Erythroblast (primary cell): ENCODE results near the gene DHRS1.

ENCODE experiments used
- GATA1 ChIP-seq: IDR thresholded peaks from 2 replicates; pipeline ENCODE4 v1.6.1; 2011; ENCODE audit warnings: low read depth, mild to moderate bottlenecking, control low read depth, low read length, moderate library complexity
- POLR2A ChIP-seq: IDR thresholded peaks from 2 replicates; pipeline ENCODE4 v1.6.1; 2011; ENCODE audit warnings: mild to moderate bottlenecking, low read length

DNA sequence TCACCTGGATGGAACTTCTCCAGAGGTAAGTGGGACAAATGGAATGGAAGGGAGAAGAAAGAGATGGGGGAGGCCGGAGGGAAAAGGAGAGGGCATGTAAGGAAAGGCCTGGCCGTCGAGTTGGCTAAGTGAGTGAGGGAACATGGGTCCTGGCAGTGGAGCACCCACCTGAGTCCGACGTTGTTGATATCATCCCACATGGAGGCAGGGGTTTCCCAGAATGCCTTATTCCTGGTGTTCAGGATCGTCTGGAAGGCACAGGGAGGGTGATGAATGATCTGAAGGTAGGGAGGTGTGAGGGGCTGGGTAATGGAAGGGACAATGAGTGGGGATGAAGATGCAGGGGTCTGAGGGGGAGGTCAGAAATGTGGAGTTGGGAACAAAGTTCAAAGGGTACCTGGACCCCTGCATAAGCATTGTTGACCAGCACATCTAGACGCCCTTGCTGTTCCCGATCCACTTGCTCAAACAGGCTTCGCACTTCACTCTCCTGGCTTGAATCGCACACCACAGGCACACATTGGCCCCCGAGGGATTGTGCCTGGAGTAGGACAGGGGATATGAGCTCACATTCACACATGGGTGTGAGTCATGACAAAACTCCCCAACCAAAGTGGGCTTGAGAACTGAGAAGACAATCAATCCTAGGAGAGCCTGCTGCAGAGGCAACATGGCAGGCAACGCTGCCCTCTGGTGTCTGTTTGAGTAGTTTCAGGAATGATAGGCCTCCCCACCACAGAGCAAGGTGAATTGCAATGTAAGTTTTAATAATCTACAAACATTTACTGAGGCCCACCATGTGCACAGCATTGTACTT is 3.0 kb downstream of the DHRS1 start:
- TF ChIP-seq POLR2A, result no peak
- TF ChIP-seq GATA1, result no peak
